Measurements from ENCODE around the gene SFXN5.
"Not testable (repeated sequence)": the region's sequence is repeated elsewhere in the genome, so short reads cannot be mapped to it uniquely, and the experiment has no call there.

SFXN5 gene

DNA sequence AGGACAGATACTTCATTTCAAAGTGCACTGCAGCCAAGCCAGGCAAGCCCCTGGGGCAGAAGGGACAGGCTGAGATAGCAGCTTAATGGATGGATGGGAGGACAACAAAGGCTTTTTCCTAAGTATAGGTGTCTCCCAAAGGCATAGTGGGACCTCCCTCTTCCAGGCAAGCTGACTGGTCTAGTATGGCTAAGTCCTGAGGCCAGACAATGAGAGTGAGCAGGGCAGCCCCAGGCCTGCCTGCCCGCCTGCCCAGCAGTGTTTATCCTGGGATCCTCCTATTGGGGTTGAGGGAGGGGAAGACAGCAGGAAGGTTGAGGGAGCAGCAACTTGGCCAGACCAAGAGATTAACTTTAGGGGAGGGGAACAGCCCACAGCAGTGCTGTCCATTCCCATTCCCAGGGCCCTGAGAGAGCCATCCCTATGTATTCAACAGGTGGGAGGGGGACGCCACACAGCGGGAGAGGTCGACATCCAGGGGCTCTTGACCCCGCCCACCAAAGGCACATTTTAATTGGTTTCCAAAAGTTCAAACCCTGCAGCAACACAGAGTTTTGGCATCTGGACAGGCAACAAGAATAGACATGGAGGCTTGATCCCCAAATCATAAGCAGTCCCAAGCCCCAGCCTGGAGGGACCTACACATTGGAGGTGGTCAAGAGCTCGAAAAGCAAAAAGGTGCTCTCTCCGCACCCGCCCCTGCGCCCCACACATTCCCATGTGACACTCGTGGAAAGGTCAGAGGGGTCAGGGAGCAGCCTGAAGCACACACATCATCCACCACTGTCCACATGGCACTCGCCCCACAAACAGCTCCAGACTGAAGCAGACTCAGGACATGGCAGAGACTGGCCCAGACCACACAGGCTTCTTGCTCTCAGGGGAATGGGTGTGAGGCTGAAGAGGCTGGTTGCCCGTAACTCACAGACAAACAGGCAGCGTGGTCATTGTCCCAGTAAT lies 2.9 kb upstream of the SFXN5 start:
- no peaks in the 10 kb centered on the region for H3K27me3 Mint-ChIP-seq
- no peaks in the 10 kb centered on the region for H3K36me3 Mint-ChIP-seq
- H3K9me3 Mint-ChIP-seq (ENCODE audit: low read depth), result no peaks in the 10 kb centered on the region
- H3K4me1 Mint-ChIP-seq (ENCODE audit: low read depth), result peaks cover 18% of the 10 kb centered on the region
- no peak overlapping the region for H3K4me3 Mint-ChIP-seq
- no peak overlapping the region for H3K27ac Mint-ChIP-seq

DNA sequence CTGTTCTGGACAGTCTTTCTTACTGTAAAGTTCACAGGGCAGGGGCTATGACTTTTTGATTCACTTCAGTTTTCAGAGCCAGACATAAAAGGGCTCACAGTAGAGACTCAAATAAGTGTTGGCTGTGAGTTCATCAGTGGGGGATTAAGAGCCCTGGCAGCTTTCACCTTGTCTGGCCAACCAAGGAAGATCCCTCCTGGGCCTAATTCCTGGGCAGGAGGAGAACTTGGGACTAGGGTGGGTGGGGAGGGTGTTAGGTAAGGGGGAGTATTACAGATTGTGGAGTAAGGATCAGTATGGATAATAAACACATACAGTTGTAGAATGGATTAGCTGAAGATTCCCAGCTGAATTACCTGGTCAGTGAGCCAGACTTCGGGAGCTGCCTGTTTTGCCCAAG lies 904 bp upstream of the SFXN5 start:
- H3K9me3 Mint-ChIP-seq (ENCODE audit: low read depth), result no peaks in the 10 kb centered on the region
- no peaks in the 10 kb centered on the region for H3K36me3 Mint-ChIP-seq
- no peaks in the 10 kb centered on the region for H3K27me3 Mint-ChIP-seq
- H3K27ac Mint-ChIP-seq, result peak overlapping the region; percentile 95
- peaks cover 28% of the 10 kb centered on the region for H3K4me1 Mint-ChIP-seq (ENCODE audit: low read depth)
- peak overlapping the region; percentile 94 for H3K4me3 Mint-ChIP-seq

- Mint-ChIP-seq H3K27me3 (no peaks in the 10 kb centered on the region), H3K4me3 (peak overlapping the region; percentile 94), H3K36me3 (no peaks in the 10 kb centered on the region), H3K4me1 (ENCODE audit: low read depth) (peaks cover 28% of the 10 kb centered on the region), H3K27ac (peak overlapping the region; percentile 95), H3K9me3 (ENCODE audit: low read depth) (no peaks in the 10 kb centered on the region)
Measured at GRCh38 chr2:73072129-73072395, 550 bp upstream of the SFXN5 start.

DNA sequence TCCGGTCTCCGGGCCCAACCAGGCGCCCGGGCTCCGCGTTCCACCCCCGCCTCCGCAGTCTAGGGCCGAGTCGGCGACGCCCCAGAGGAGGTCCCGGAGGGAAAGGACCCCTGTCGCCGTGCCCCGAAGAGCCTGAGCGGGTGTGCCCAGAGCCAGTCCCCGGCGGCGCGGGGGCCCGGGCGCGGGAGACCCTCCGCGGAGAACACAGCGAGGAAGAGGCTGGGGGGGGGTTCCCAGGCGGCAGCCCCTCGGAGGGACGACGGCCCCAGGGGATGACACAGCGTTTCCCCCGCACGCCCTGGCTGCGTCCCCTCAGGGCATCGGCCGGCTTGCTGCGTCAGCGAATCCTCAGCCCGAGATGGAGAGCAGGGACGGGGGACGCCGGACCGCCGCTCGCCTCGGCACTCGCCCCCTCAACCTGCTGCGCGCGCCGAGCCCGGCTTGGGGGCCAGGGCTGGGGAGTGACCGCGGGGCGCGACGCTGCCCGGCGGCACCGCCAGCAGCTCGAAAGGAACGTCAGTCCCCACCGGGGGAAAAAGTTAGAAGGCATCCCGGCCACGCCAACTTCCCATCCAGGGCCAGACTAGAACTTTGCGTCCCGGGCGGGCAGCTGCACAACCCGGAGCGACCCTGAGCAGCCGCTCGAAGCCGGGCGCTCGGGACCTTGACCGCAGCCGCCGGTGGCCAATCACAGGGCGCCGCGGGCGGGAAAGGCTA lies 711 bp downstream of the SFXN5 start:
- Mint-ChIP-seq H3K27ac (peak overlapping the region; percentile 95), H3K4me1 (ENCODE audit: low read depth) (peaks cover 31% of the 10 kb centered on the region), H3K36me3 (peaks cover 1% of the 10 kb centered on the region), H3K9me3 (ENCODE audit: low read depth) (no peaks in the 10 kb centered on the region), H3K4me3 (peak overlapping the region; percentile 94), H3K27me3 (no peaks in the 10 kb centered on the region)

DNA sequence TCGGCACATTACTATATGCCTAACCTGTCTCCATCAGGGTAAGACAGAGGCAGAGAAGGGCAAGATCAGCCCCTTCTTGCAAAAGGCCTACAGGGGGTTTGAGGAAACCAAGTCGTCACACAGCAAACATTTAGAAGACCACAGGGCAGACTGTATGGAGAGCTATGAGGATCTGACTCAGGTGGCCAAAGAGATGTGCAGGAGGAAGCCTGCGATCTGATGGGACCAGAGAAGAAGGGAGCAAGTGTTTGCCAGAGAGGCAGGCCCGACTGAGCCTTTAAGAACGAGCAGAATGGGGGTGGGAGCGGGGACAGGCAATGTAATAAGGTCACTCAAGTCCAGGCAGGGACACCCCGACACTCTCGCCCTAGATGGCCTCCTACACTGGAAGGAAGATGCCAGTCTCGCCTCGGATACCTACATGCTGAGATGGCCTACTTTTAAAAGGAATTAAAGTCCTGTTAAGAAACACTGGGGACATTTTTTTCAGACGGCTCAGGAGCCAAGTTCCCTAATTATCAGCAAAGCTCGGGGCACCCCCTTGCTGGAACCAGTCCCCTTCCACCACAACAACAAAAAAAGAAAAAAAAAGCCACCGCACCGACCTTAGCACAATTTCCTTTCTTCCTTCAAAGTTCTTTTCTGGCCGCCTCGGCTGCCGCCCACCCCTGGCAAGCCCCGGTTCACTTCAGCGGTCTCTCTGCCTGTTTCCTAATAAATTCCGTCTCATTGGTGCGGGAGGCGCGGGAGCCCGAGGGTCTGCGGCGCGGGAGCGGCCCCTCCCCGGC lies 1.5 kb downstream of the SFXN5 start:
- Mint-ChIP-seq H3K4me3 (peak overlapping the region; percentile 90), H3K36me3 (peaks cover 3% of the 10 kb centered on the region), H3K4me1 (ENCODE audit: low read depth) (peaks cover 33% of the 10 kb centered on the region), H3K9me3 (ENCODE audit: low read depth) (no peaks in the 10 kb centered on the region), H3K27ac (peak overlapping the region; percentile 47), H3K27me3 (no peaks in the 10 kb centered on the region)

DNA sequence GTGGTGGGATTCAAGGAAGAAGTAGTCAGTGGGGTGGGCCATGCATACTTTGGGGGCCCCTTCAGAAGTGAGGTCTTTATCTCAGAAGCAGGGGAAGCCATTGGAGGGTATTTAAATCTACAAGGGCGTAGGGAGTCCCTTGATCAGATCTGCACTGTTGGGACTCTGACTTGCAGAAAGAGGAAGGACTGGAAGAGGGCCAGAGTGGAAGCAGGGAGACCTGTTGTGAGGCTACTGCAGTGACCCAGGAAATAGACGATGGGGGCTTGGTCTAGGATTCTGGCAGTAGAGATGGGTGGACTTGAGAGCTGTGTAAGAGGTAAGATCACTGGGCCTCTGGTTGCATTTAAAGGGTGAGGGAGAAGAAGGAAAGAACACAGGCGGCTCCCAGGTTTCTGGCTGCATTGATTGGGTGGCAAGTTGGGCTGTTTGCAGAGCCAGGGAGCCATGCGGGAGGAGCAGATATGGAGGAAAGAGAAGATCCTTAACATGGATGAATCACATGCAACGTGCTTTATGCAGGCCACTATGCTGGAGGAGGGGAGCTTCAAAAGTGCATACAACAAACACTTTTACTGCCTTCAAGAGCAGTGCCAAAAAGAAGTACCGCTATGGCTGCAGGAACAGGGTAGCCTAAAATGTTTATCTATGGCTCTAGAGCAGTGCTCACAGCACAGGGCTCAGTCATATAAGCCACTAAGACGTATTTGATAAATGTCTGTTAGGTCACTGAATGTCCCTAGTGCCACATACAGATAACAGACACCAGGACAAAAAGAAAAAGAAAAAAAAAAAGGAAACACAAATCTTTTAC lies 2.3 kb downstream of the SFXN5 start:
- Mint-ChIP-seq H3K36me3 (peaks cover 3% of the 10 kb centered on the region), H3K4me1 (ENCODE audit: low read depth) (peaks cover 36% of the 10 kb centered on the region), H3K27ac (peak overlapping the region; percentile 47), H3K9me3 (ENCODE audit: low read depth) (no peaks in the 10 kb centered on the region), H3K4me3 (peak overlapping the region; percentile 90), H3K27me3 (no peaks in the 10 kb centered on the region)

DNA sequence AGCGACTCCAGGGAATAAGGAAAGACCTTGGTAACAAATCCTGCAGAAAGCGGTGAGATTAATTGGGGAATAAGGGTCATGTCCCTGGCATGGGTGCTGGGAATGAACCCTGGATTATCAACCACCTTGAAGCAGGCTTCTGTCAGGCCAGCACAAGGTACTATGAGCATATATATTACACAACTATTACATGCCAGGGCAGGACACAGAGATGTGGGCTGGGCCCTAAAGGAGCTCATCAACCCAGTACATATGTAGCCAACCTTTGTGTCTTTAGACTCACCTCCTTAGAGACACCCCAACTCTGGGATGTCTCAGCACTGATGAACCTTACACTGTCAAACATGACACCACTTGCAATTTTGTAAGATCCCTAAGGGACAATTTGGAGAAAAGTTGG lies 3.4 kb downstream of the SFXN5 start:
- Mint-ChIP-seq H3K27ac (no peak overlapping the region), H3K36me3 (peaks cover 3% of the 10 kb centered on the region), H3K4me3 (no peak overlapping the region), H3K9me3 (ENCODE audit: low read depth) (no peaks in the 10 kb centered on the region), H3K27me3 (no peaks in the 10 kb centered on the region), H3K4me1 (ENCODE audit: low read depth) (peaks cover 38% of the 10 kb centered on the region)

DNA sequence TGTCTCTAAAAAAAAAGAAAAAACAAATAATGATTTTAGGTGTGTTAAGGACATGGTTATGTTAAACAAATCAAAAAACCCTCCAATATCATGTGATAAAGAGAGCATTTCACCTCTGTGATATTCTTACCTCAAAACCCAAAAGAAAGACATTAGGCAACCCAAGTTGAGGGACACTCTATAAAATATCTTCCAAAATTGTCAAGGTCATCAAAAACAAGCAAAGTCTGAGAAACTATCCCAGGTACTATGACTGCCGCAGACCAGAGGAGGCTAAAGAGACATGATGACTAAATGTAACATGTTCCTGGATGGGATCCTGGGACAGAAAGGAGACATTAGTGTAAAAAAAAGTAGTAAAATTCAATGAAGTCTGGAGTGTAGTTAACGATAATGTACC lies 4.5 kb downstream of the SFXN5 start:
- no peaks in the 10 kb centered on the region for H3K9me3 Mint-ChIP-seq (ENCODE audit: low read depth)
- H3K27me3 Mint-ChIP-seq, result no peaks in the 10 kb centered on the region
- H3K27ac Mint-ChIP-seq, result no peak overlapping the region
- H3K36me3 Mint-ChIP-seq, result peaks cover 3% of the 10 kb centered on the region
- H3K4me3 Mint-ChIP-seq, result no peak overlapping the region
- H3K4me1 Mint-ChIP-seq (ENCODE audit: low read depth), result peaks cover 32% of the 10 kb centered on the region

DNA sequence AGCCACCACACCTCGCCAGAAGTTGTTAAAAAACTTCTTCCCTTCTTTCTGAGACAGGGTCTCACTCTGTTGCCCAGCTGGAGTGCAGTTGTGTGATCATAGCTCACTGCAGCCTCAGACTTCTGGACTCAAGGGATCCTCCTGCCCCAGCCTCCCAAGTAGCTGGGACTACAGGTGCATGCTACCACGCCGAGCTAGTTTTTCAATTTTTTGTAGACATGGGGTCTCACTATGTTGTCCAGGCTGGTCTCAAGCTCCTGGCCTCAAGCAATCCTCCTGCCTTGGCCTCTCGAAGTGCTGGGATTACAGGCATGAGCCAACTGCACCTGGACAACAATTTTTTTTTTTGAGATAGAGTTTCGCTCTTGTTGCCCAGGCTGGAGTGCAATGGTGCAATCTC lies 6.4 kb downstream of the SFXN5 start:
- not testable (repeated sequence) for H3K4me3 Mint-ChIP-seq; H3K27me3 Mint-ChIP-seq; H3K9me3 Mint-ChIP-seq (ENCODE audit: low read depth); H3K27ac Mint-ChIP-seq; H3K36me3 Mint-ChIP-seq
- peaks cover 27% of the 10 kb centered on the region for H3K4me1 Mint-ChIP-seq (ENCODE audit: low read depth)

- no peak overlapping the region for H3K4me3 Mint-ChIP-seq
Measured at GRCh38 chr2:73063909-73064875, 7.3 kb downstream of the SFXN5 start.

GRCh38 chr2:73063472-73063871 lies 8.0 kb downstream of the SFXN5 start:
- Mint-ChIP-seq H3K4me1 (ENCODE audit: low read depth) (peaks cover 12% of the 10 kb centered on the region), H3K27ac (no peak overlapping the region), H3K36me3 (peaks cover 10% of the 10 kb centered on the region), H3K4me3 (no peak overlapping the region), H3K27me3 (no peaks in the 10 kb centered on the region), H3K9me3 (ENCODE audit: low read depth) (no peaks in the 10 kb centered on the region)

More at GRCh38 chr2:73063909-73064875, 7.3 kb downstream of the SFXN5 start:
- H3K27me3 Mint-ChIP-seq, result no peaks in the 10 kb centered on the region
- H3K4me1 Mint-ChIP-seq (ENCODE audit: low read depth), result peaks cover 18% of the 10 kb centered on the region
- H3K36me3 Mint-ChIP-seq, result peaks cover 10% of the 10 kb centered on the region
- no peaks in the 10 kb centered on the region for H3K9me3 Mint-ChIP-seq (ENCODE audit: low read depth)
- H3K27ac Mint-ChIP-seq, result peak overlapping the region; percentile 55

DNA sequence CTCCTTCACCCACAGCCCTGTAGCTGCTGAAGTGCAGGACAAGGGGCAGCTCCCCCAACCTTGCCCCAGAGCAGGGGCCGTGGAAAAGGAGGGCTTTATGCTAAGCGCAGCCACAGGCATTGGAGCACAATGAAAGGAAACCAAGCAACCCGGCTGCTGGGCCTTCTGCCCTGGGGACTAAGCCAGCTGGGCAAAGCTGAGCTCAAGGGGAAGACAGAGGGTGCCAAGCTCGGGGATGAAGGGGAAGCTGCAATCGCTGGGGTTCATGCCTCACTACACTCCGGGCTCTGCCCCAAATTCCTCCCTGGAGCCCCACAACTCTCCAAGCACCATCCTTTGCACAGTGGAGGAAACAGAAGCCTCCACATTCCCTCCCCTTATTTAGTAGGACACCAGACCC lies 12.4 kb downstream of the SFXN5 start:
- Mint-ChIP-seq H3K27ac (no peak overlapping the region), H3K4me1 (ENCODE audit: low read depth) (peaks cover 2% of the 10 kb centered on the region), H3K4me3 (no peak overlapping the region), H3K36me3 (peaks cover 14% of the 10 kb centered on the region), H3K27me3 (no peaks in the 10 kb centered on the region), H3K9me3 (ENCODE audit: low read depth) (no peaks in the 10 kb centered on the region)

GRCh38 chr2:73054980-73055379 lies 16.5 kb downstream of the SFXN5 start:
- H3K9me3 Mint-ChIP-seq (ENCODE audit: low read depth), result no peaks in the 10 kb centered on the region
- H3K36me3 Mint-ChIP-seq, result peaks cover 14% of the 10 kb centered on the region
- H3K4me3 Mint-ChIP-seq, result no peak overlapping the region
- no peaks in the 10 kb centered on the region for H3K27me3 Mint-ChIP-seq
- no peaks in the 10 kb centered on the region for H3K4me1 Mint-ChIP-seq (ENCODE audit: low read depth)
- no peak overlapping the region for H3K27ac Mint-ChIP-seq

Measured in activated naive CD8-positive, alpha-beta T cell (primary cell).